T-helper 1 cell treated with Interleukin-12 subunit alpha and Interleukin-12 subunit beta and Interleukin-4 antibody, amounts not matched to agents 30 ng/mL and 1 ng/mL, for 36 hours (primary cell): ENCODE data around the gene MYO1C. TPM values are rescaled to one million over a fixed set of nuclear protein-coding genes. Genes with fewer than 3 reads are reported as not detected.
"Not testable (repeated sequence)": the region's sequence is repeated elsewhere in the genome, so short reads cannot be mapped to it uniquely, and the experiment has no call there.

Source experiments
- intact Hi-C: fragments of 100-400 bp; cut with micrococcal nuclease; formaldehyde crosslinking; loops from one replicate; pipeline ENCODE4 v1.15.1; 2024
- total RNA-seq: library from RNA; stranded (reverse); gene quantifications from 2 replicates; pipeline ENCODE4 v1.2.3, GENCODE V29; 2022

Gene MYO1C
- total RNA-seq, 1 donor from 2014 or later: 43.3 TPM

DNA sequence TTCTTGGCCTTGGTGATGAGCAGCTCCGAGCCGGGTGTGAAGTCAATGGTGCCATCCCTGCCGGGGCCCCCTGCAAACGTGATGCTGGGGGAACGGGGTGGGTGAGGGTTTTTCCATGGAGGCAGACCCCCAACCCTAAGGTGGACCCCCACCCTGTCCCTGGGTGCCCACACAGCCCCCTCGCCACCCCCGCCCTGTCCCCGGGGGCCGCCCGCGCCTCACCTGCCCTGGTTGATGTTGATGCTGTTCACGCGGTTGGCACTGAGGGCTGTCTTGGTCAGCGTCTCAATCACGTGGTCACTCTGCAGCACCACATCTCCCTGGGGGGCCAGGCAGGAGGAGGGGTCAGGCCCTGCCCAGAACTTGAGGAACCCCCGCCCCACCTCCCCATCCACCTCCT lies 25.2 kb downstream of the MYO1C start:
- intact Hi-C loops: no loop called here

DNA sequence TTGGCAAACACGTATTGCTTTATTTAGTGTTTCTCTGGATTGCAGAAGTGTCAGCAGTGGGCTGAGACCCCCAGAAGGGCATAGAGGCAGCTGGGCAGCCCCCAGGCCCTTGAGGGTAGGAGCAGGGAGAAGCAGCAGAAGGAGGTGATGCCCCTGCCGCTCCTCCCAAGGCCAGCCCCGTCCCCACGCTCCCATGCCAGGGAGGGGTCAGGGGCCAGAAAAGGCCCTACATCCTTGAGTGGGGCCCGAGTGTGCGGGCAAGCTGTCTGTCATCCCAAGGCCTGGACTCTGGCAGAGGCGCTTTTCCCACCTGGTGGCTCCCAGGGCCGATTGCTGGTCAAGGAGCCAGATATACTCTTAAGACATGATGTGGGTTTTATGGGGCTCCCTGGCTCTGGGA lies 28.3 kb downstream of the MYO1C start:
- intact Hi-C loops: no loop called here

DNA sequence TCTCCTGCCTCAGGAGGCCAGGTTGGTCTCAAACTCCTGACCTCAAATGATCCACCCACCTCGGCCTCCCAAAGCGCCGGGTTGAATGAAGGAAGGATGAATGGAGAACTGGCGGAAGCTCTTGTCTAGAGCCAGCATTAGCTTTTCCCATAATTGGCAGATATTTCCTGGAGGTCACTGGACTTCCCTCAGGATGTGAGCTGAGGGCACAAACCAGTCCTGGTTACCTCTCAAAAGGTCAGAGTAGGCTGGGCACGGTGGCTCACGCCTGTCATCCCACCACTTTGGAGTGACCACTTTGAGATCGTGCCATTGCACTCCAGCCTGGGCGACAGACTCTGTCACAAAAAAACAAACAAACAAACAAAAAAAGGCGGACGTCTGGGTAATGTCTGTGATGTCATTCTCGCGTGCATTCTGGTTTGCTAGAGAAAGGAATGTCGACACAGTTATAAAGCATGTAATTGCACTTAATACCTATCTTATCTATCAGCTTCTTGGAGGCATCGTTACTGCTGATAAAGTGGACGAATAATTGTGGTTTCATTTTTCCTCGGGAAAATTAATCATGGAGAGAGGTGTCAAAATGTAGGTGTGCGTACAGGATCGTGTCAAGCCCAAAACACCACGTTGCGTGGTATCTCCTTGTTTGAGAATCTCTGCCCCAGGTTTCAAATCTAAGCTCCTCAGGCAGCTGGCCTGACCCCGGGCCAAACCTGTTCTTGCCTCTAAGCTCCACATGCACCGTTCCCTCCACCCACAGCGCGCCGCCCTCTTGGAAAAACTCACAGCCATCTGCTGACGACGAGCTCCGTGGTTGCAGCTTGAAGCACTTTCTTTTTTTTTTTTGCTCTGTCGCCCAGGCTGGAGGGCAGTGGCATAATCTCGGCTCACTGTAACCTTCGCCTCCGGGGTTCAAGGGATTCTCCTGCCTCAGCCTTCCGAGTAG lies 30.0 kb downstream of the MYO1C start:
- intact Hi-C loops: loop anchor here (1.0 kb wide), 1 partner anchor 26 kb away; no protein-coding TSS in a partner anchor

DNA sequence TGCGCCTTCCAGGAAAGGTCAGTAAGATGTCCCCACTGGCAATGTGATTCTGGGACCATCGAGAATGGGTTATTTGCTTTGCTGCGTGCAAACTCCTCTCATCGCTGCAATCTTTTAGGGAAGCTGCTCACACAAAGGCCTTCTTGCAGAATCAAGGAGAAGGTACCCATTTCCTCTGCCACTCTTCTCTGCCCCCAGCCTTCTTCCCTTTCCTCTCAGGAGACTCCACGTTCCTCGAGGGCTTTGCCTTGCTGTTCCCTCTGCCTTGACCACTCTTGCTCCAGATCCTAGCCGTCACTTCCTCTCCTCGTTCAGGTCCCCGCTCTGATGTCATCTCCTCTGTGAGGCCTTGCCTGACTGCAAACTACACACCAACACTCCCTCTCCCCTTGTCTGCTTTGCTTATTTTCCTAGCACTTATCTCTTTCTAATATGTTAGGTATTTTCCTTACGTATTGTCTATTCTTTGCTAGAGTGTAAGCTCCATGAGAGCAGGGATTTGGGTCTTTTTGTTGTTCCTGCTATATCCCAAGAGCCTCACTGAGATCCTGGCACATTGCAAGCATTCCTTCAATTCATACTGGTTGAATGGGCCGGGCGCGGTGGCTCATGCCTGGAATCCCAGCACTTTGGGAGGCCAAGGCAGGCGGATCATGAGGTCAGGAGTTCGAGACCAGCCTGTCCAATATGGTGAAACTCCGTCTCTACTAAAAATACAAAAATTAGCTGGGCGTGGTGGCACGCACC lies 31.1 kb downstream of the MYO1C start:
- intact Hi-C loops: no loop called here

DNA sequence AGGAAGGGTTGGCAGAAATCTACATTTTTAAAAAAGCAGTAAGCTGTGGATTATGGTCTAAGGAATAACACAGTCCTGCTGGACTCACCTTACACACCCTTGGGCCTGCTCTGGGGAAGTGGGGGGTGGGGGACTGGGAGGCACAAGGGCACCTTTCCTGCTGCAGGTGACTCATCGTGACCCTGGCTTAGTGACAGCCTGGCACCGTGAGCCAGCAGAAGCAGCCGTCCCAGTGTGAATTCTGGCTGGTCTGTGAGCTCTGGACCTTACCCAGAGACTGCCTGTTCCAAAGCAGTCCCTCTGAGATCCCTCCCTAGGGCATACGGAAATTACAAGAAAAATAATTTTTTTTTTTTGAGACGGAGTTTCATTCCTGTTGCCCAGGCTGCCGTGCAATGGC lies 32.3 kb downstream of the MYO1C start:
- intact Hi-C loops: no loop called here

DNA sequence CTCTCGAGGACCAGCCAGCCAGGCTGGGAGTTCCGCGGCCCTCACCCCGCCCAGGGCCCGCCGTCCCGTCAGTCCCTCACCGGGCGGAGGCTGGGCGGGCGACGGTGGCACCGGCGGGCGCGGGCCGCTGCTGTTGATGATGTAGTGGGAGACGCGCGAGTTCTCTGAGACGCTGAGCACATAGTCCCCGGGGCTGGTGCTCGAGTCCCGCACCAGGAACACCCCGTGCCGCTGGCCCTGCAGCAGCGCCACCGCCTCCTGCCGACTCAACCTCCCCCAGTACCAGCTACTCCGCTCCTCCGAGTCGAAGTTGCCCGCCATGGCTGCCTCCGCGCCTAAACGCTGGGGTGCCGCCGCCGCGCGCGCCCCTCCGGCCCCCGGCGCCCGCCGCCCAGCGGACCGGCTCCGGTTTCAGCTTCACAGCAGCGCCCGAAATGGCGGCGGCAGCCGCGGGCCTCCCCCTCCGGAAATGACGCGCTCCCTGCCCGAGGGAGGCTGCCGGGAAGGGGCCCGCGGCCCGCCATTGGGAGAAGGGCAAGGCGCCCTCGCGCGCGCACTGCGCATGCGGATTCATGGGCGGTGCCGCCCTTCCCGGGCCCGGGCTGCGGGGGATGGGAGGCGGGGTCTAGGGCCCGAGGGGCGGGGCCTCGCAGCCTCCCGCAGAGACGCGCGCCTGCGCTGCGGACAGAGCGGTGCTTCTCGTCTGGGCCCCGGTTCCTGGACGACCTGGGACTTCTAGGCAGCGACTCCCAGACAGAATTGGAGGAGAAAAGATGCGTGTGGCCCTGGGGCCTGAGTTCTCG lies 36.5 kb downstream of the MYO1C start, which contains the start of gene CRK:
Gene CRK, minus strand, starts transcription at position 436 of the 803 bp plus-strand sequence. Its CDS starts 115 bp downstream, at position 321.
- intact Hi-C loops: loop anchor here (1.0 to 2.0 kb wide), 6 partner anchors 32 to 261 kb away; partner anchors contain the start of genes INPP5K, SLC43A2 and YWHAE

DNA sequence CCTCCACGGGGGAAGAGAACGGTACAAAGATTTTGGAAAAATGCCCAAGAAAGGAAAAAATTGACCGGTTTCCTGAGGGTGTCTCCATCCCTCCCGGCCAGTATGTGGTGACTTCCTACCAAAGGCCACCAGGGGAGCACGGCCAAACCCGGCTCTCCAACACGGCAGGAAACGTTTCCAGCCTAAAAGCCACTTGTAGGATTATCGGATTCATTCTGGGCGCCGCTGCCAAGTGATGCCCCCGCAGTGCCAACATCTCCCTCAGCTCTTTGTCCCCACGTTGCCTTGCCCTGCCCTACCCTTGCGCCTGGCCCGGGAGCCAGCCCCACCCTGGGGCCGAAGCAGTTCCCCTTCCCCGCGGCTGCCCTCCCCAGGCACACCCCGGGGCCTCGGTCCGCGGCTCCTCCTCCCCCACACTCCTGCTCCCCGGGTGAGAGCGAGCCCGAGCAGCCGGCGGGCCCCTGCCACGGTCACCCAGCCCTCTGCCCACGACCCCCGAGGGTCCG lies 37.1 kb downstream of the MYO1C start:
- intact Hi-C loops: no loop called here

DNA sequence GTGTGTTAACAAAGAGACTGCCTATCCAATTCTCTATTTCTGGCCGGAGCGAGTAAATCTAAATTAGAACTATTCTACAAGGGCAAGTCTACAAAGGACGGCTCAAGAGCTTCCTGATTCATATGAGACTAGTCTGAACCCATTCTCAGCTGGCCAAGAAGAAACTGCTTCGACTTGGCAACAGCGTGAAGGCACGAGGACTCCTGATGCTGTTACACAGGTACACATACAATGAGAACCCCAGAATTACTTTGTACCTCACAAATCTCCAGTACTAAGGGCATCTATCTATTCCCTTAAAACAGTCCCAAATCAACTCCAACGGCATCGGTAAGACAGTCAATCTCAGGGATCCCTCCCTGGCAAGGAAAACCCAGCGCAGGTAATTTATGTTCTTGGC lies 37.9 kb downstream of the MYO1C start:
- intact Hi-C loops: no loop called here

DNA sequence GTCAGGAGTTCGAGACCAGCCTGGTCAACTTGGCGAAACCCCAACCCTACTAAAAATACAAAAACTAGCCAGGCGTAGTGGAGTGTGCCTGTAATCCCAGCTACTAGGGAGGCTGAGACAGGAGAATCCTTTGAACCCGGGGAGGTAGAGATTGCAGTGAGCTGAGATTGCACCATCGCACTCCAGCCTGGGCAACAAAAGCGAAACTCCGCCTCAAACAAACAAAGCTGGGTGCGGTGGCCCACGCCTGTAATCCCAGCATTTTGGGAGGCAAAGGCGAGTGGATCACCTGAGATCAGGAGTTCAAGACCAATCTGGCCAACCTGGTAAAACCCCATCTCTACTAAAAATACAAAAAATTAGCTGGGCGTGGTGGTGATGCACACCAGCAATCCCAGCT lies 38.8 kb downstream of the MYO1C start:
- intact Hi-C loops: not testable (repeated sequence)

DNA sequence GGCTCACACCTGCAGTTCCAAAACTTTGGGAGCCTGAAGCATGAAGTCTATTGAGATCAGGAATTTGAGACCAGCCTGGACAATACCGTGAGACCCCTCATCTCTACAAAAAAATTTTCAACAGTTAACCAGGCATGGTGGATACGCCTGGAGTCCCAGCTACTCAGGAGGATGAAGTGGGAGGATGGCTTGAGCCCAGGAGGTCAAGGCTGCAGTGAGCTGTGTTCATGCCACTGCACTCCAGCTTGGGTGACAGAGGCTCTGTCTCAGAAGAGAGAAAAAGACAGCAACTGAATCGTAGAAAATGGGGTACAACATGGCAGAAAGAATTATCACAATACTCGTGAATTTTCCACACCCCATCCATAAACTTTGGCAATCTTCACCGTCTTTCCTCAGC lies 39.6 kb downstream of the MYO1C start:
- intact Hi-C loops: no loop called here

DNA sequence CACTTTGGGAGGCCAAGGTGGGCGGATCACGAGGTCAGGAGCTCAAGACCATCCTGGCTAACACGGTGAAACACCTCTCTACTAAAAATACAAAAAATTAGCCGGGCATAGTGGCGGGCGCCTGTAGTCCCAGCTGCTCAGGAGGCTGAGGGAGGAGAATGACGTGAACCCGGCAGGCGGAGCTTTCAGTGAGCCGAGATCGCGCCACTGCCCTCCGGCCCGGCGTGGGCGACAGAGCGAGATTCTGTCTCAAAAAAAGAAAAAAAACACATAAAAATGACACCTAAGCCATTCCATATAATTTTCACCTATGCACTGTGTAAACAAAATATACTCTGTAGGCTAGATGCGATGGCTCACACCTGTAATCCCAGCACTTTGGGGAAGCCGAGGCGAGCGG lies 42.2 kb downstream of the MYO1C start:
- intact Hi-C loops: not testable (repeated sequence)

DNA sequence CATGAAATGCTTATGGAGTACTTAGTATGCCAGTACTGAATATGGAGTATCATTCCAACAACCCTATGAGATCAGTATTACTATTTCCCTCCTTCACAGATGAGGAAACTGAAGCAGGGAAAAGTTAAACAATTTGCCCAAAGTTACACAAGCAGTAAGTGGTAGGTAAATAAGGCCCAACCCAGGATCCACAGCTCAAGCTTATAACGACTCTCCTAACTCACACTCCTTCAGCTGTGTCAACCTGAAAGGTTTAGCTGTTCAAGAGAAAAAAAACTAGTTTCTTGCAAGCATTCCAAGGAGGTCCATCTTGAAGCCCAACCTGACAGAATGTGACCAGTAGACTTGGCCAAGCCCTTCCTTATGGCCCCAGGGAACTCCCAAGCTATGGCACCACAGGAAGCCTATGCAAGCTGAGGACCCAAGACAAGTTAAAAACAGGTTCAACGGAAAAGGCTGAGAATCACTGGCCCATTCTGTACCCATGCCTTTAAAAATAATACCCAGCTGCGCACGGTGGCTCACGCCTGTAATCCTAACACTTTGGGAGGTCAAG lies 43.0 kb downstream of the MYO1C start:
- intact Hi-C loops: no loop called here

DNA sequence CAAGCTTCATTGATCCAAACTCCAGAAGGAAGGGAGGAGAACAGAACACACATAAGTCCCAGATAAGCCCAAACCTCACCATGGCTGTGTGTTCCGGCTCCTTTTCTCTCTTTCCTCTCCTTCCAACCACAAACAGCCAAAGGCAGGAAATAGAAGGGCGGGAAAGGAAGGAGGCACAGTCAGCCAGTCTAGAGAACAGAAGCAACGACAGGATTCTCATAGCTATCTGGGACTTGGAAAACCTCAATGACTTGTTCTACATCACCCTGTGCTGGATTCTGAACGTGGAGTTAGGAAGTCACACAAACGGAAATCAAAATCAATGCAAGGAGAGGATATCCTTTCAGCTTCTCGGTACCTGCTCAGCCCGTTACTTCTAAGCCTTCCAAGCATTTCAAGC lies 45.4 kb downstream of the MYO1C start:
- intact Hi-C loops: no loop called here

DNA sequence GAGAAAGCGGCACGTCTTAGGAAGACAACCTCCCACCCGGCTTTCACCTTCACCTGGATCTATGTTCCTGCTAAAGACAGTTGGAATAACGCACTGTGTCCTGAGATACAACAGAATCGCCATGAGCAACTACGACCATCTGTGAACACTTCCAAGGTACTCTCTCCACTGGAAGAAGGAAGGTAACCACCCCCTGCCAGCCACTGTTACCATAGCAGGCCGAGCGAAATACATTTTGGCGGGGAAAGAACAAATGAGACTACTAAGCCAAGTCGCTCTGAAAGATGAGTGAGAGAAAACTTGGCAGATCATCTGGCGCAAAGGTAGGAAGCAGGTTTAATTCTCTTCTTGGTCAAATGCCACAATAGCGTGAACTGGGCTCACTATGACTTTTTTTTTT lies 46.3 kb downstream of the MYO1C start:
- intact Hi-C loops: no loop called here

DNA sequence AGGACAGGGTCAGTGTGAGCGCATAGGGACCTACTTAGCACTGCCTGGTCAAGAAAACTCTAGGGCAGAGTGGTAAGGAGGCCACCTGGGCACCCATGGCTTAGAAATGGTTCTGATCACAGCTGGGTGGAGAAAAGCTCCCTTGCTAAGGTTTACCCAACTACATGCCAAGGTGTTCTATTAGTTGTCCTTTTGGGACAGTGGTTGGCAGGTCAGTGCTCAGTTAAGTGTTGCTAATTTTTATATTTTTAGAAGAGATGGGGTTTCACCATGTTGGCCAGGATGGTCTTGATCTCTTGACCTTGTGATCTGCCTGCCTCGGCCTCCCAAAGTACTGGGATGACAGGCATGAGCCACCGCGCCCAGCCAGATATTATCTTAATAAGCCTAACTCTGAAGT lies 46.8 kb downstream of the MYO1C start:
- intact Hi-C loops: not testable (repeated sequence)

DNA sequence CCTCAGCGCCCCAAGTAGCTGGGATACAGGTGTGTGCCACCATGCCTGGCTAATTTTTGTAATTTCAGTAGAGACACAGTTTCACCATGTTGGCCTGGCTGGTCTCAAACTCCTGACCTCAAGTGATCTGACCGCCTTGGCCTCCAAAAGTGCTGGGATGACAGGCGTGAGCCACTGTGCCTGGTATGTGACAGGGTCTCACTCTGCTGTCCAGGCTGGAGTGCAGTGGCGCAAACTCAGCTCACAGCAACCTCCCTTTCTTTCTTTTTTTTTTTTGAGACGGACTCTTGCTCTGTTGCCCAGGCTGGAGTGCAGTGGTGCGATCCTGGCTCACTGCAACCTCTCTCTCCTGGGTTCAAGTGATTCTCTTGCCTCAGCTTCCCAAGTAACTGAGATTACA lies 49.8 kb downstream of the MYO1C start:
- intact Hi-C loops: not testable (repeated sequence)

DNA sequence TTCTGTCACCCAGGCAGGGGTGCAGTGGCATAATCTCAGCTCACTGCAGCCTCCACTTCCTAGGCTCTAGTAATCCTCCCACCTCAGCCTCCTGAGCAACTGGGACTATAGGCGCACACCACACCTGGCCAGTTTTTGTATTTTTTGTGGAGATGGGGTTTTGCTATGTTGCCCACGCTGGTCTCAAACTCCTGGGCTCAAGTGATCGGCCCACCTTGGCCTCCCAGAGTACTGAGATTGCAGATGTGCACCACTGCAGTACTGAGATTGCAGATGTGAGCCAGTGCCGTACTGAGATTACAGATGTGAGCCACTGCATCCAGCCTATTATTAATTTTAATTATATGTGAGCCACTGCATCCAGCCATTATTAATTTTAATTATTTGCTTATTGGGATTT lies 50.3 kb downstream of the MYO1C start:
- intact Hi-C loops: no loop called here

DNA sequence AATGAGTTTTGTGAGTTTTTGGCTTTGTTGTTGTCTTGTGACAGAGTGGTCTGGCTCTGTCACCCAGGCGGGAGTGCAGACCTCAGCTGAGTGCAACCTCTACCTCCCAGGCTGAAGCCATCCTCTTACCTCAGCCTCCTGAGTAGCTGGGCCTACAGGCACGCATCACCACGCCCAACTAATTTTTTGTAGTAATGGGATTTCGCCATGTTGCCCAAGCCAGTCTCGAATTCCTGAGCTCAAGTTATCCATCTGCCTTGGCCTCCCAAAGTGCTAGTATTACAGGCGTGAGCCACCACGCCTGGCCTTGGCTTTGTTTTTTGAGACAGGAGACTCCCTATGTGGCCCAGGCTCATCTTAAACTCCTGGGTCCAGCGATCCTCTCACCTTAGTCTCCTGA lies 51.6 kb downstream of the MYO1C start:
- intact Hi-C loops: no loop called here

DNA sequence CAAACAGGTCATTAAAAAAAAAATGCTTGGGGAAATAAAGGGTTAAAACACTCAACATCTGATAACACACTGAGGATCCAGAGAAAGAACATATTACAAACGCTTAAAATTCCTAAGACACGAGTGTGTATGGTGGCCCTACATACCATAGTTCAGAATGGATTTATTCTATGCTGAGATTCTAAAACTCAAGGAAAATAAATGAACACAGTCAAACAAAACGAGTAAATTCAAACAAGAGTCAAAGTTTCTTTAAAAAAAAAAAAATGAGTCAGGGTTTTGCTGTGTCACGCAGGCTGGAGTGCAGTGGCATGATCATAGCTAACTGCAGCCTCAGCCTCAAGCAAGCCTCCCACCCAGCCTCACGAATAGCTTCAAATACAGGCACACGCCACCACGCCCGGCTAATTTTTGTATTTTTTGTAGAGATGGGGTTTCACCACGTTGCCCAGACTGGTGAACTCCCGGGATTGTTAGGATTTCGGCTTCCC lies 53.8 kb downstream of the MYO1C start:
- intact Hi-C loops: no loop called here

DNA sequence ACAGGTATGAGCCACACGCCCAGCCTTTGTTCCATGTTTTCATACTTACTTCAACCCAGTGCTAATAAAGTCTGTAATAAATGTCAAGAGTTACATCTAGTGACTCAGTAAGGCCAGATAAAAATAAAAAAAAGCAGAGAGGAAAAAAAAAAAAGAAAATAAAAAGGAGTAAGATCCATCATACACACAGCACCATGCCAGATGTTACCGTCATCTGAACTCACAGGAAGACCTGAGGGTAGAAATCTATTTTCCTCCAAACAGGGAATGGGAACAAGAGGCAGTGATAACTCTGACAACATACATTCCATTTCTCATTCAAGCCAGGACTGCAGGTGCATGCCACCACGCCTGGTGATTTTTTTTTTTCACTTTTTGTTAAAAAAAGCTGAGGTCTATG lies 57.2 kb downstream of the MYO1C start:
- intact Hi-C loops: no loop called here

DNA sequence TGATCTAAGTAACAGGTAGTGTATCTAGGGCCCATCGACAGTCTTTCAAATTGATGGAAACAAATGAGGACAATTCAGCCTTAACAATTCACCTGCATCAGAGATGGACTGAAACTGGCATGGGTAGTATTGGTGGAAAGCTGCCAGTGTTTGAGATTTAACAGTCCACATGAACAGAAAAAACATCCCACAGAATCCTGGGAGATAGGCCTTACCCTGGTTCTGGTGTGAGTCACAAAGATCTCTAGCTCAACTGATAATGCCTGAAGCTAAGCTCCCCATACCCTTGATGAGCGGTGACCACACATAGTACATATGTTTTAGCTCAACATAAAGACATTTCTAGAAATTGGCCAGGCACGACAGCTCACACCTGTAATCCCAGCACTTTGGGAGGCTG lies 58.3 kb downstream of the MYO1C start:
- intact Hi-C loops: no loop called here
